CD4-positive, alpha-beta memory T cell (primary cell): ENCODE data around the gene METTL26. TPM values are rescaled to one million over a fixed set of nuclear protein-coding genes. Genes with fewer than 3 reads are reported as not detected.

Experiments used
- CTCF ChIA-PET: fragments of 350-600 bp; sonication (Branson Sonifier 250); formaldehyde crosslinking; loops from one replicate; lab custom pipeline; 2021; ENCODE audit warnings: inconsistent platforms; ENCODE audit not compliant: partially characterized antibody; lab: Charles Lee
- POLR2A ChIA-PET: fragments of 350-600 bp; sonication (Branson Sonifier 250); formaldehyde crosslinking; loops from one replicate; lab custom pipeline; 2021; ENCODE audit not compliant: partially characterized antibody; lab: Charles Lee
- DNase-seq, 5 donors: peaks; one replicate each; pipeline versions ENCODE4 v3.0.0 to v3.0.0-alpha.2; 2020 to 2022; ENCODE audit warnings: mixed read lengths in 1 of 5
- H3K27ac ChIP-seq: one replicate; pipeline ENCODE4 v1.7.0; 2013; ENCODE audit warnings: low read depth, low read length
- H3K27me3 ChIP-seq: 2 replicates; pipeline ENCODE4 v1.7.0; 2013; ENCODE audit warnings: mild to moderate bottlenecking, low read length, moderate library complexity; ENCODE audit not compliant: insufficient read depth
- H3K36me3 ChIP-seq: 2 replicates; pipeline ENCODE4 v1.7.0; 2013; ENCODE audit warnings: mild to moderate bottlenecking, low read length, moderate library complexity; ENCODE audit not compliant: insufficient read depth
- H3K4me1 ChIP-seq: 2 replicates; pipeline ENCODE4 v1.7.0; 2013; ENCODE audit warnings: mild to moderate bottlenecking, low read length, moderate library complexity; ENCODE audit not compliant: insufficient read depth
- H3K4me3 ChIP-seq, 2 donors: one replicate each; pipeline ENCODE4 v1.7.0; 2013; ENCODE audit warnings: low read length in 2 of 2, mild to moderate bottlenecking in 1 of 2
- H3K9me3 ChIP-seq, 2 donors: one replicate each; pipeline ENCODE4 v1.7.0; 2013; ENCODE audit warnings: low read length in 2 of 2, control low read depth in 1 of 2; ENCODE audit not compliant: control insufficient read depth in 1 of 2
- H3K27ac Mint-ChIP-seq, 7 donors: one replicate each; pipeline ENCODE4 v1.8.0; 2020 to 2021; ENCODE audit warnings: mixed read lengths in 7 of 7, mild to moderate bottlenecking in 6 of 7, inconsistent platforms in 3 of 7, moderate library complexity in 3 of 7
- H3K27me3 Mint-ChIP-seq, 2 donors: one replicate each; pipeline ENCODE4 v1.8.0; 2020 to 2021; ENCODE audit warnings: mixed read lengths in 2 of 2
- H3K36me3 Mint-ChIP-seq, 2 donors: one replicate each; pipeline ENCODE4 v1.8.0; 2020 to 2021; ENCODE audit warnings: mixed read lengths in 2 of 2, inconsistent platforms in 1 of 2, mild to moderate bottlenecking in 1 of 2
- H3K4me1 Mint-ChIP-seq, 4 donors: one replicate each; pipeline ENCODE4 v1.8.0; 2020 to 2021; ENCODE audit warnings: mixed read lengths in 4 of 4, mild to moderate bottlenecking in 1 of 4
- H3K4me3 Mint-ChIP-seq, 8 donors: one replicate each; pipeline ENCODE4 v1.8.0; 2020 to 2021; ENCODE audit warnings: mixed read lengths in 8 of 8, mild to moderate bottlenecking in 7 of 8, moderate library complexity in 6 of 8, inconsistent platforms in 3 of 8
- H3K9me3 Mint-ChIP-seq, 8 donors: one replicate each; pipeline ENCODE4 v1.8.0; 2020 to 2021; ENCODE audit warnings: mixed read lengths in 8 of 8, mild to moderate bottlenecking in 5 of 8, inconsistent platforms in 3 of 8, moderate library complexity in 1 of 8
- intact Hi-C: fragments of 100-400 bp; cut with micrococcal nuclease; formaldehyde crosslinking; loops from one replicate; pipeline ENCODE4 v1.15.1; 2023
- polyA plus RNA-seq, 2 donors: library from polyadenylated mRNA; unstranded; fragments of 300-500 nt; fragmentation: Illumina TruSeq; gene quantifications; one replicate each; pipeline ENCODE4 v1.2.3, GENCODE V29; 2021
- total RNA-seq, 2 experiments: library from RNA; stranded (reverse); gene quantifications; one replicate each; pipeline ENCODE4 v1.2.3, GENCODE V29; 2021

Gene METTL26
- total and polyA plus RNA-seq, 4 experiments from 2014 or later = 68.4 to 106 (median 82.1) TPM

DNA sequence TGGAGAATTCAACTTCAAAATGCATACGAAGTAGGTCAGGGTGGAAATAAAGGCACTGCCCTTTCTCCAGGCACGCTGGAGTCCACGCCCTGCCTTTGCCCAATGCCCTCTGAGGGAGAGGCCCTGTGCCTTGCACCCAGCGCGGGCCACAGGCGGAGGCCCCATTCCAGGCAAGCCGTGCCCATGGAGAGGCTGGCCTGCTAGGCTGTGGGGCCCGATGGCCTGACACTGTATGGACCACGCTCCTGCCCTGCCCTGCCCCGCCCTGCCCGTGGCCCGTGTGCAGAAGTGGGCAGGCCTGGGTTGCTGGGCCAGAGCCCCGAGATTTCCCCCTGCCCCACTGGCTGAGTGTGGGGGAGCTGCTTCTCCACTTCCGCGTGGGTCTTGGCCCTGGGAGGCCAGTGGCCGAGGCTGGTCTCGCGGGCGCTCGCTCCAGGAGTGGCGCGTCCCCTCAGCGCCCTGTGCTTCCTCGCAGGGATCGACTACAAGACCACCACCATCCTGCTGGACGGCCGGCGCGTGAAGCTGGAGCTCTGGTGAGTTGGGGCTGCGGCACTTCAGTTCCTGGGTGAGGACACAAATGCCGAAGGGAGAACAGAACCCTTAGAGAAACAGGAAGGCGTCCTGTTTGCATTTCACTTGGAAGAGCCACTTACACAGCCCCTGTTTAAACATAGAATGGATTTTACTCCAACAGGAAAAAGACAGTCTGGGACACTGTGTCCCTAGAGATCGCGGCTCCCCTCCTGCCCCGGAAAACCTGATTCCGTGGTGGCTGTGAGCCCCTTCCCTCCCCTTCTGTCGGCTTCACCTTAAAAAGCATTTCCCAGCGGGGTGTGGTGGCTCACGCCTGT, 19.1 kb downstream of the METTL26 start:
- POLR2A ChIA-PET = no interaction called here
- Mint-ChIP-seq H3K27me3 (no peaks in the 10 kb centered on the region), H3K4me3 (no peak overlapping the region), H3K27ac (no peak overlapping the region), H3K36me3 (peaks cover 0 to 6% of the 10 kb centered on the region in 2 donors), H3K4me1 (peaks cover 0 to 10% (median 7%) of the 10 kb centered on the region in 4 donors), H3K9me3 (peaks cover 0 to 3% (median 0%) of the 10 kb centered on the region in 8 donors)
- no peak overlapping the region for H3K27ac ChIP-seq
- no peaks in the 10 kb centered on the region for H3K9me3 ChIP-seq
- DNase-seq = no peak
- no peaks in the 10 kb centered on the region for H3K4me1 ChIP-seq
- intact Hi-C loops = no loop called here
- no peaks in the 10 kb centered on the region for H3K27me3 ChIP-seq
- H3K4me3 ChIP-seq = no peak overlapping the region
- no peaks in the 10 kb centered on the region for H3K36me3 ChIP-seq
- CTCF ChIA-PET = no interaction called here

DNA sequence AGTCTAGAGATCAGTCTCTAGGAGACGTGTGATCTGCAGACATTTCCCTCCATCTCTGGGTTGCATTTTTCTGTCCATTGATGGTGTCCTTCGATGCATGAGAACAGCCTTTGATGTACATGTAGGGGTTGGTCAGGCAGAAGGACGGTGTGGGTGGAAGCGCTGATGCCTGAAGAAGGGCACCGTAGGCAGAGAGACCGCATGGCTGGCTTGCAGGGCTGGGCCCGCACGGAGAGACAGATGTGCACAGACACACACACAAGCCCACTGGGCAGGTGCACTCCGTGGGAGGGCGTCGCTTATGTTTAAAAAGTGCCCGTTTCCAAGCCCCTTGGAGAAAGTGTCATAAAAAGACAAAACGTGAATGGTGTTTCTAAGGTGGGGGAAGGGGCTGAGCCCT, 21.0 kb downstream of the METTL26 start:
- H3K27me3 Mint-ChIP-seq = no peaks in the 10 kb centered on the region

DNA sequence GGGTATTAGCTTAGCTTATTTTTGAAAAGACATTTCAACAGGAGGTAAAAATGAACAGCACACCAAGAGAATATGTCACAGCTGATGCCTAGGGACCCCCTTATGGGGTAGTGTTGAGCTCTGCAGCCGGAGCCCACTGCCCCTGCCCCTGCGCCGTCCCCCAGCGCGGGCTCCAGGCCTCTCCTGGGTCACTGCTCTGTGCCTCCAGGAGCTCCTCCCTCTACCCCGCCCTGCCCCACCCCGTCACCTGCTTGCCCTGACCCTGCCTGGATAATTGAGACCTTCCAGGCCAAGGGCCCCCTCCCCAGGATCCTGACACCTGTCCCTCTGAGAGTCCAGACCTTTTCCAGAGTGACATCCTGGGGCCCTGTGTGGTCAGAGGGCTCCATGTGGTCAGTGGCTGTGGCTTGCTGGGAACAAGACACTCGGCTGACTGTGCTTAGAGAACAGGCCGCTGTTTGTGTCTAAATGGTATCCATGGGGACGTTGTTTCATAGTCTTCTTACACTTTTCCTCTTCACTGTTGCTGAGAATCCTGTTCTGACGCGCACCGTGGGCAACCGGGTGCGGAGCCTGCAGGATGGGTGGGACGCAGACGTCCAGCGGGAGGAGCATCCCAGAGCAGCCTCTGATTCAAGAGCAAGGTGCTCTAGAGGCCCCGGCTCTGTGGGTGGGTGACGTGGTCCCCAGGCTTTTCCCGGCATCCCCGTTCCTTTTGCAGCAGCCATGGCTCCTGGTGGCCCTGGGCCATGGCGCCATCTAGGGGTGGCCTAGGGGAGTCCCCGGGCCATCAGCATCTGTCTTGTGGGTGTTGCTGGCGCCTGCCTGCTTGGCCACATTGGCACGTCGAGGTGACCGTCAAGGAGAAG, 25.4 kb downstream of the METTL26 start:
- CTCF ChIA-PET = interaction anchor here (0.8 to 2.1 kb wide), 2 partner anchors 15 to 23 kb away, joined by 3 to 4 read pairs; no protein-coding TSS in a partner anchor
- peak overlapping the region in 3 of 7 donors; percentile 8 to 22 (median 19) for H3K27ac Mint-ChIP-seq

More for the DNA sequence above, 21.0 kb downstream of the METTL26 start:
- no peak overlapping the region for H3K27ac ChIP-seq
- no peaks in the 10 kb centered on the region for H3K36me3 ChIP-seq
- CTCF ChIA-PET = no interaction called here
- DNase-seq = no peak
- Mint-ChIP-seq H3K27ac (no peak overlapping the region), H3K9me3 (peaks cover 0 to 3% (median 0%) of the 10 kb centered on the region in 8 donors), H3K36me3 (peaks cover 0 to 6% of the 10 kb centered on the region in 2 donors), H3K4me3 (no peak overlapping the region), H3K4me1 (peaks cover 3 to 16% (median 10%) of the 10 kb centered on the region in 4 donors)
- no peak overlapping the region for H3K4me3 ChIP-seq
- no peaks in the 10 kb centered on the region for H3K4me1 ChIP-seq
- H3K9me3 ChIP-seq = no peaks in the 10 kb centered on the region
- POLR2A ChIA-PET = no interaction called here
- intact Hi-C loops = no loop called here
- H3K27me3 ChIP-seq = no peaks in the 10 kb centered on the region

DNA sequence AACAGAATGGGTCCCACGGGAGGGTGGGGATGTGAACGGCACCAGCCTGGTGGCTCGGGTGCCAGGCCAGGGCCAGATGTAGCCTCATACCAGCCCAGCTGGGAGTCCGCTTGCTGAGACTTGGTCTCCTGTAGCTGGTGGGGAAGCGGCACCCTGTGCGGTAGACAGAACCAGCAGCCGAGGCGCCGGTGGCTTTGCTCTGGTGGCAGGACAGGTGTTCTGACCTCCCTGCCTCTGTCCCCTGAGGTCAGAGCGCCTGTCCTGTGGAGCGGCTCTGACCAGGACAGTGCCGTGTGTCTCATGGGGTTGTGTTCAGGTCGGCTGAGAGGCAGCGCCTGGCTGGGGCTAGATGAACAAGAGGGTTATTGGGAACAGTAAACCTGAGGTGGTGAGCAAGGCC, 26.1 kb downstream of the METTL26 start:
- CTCF ChIA-PET = interaction anchor here (0.8 to 2.1 kb wide), 3 partner anchors 14 to 32 kb away, joined by 3 to 4 read pairs (median 3); no protein-coding TSS in a partner anchor
- H3K4me3 Mint-ChIP-seq = no peak overlapping the region
- H3K4me1 Mint-ChIP-seq = peaks cover 3 to 16% (median 8%) of the 10 kb centered on the region in 4 donors
- H3K9me3 Mint-ChIP-seq = no peaks in the 10 kb centered on the region
- no peaks in the 10 kb centered on the region for H3K27me3 Mint-ChIP-seq
- H3K27ac Mint-ChIP-seq = no peak overlapping the region
- Histone ChIP-seq H3K9me3 (no peaks in the 10 kb centered on the region), H3K4me3 (no peak overlapping the region), H3K4me1 (no peaks in the 10 kb centered on the region), H3K27me3 (no peaks in the 10 kb centered on the region), H3K36me3 (no peaks in the 10 kb centered on the region), H3K27ac (no peak overlapping the region)
- intact Hi-C loops = loop anchor here (2.0 kb wide), 1 partner anchor 31 kb away; no protein-coding TSS in a partner anchor
- peaks cover 4 to 5% of the 10 kb centered on the region in 2 donors for H3K36me3 Mint-ChIP-seq
- POLR2A ChIA-PET = interaction anchor here (1.1 kb wide), 1 partner anchor 26 kb away, joined by 3 read pairs; the partner anchor contains the start of gene METTL26
- DNase-seq = no peak

More for the DNA sequence above, 25.4 kb downstream of the METTL26 start:
- no peaks in the 10 kb centered on the region for H3K9me3 Mint-ChIP-seq
- H3K4me1 Mint-ChIP-seq = peaks cover 3 to 17% (median 9%) of the 10 kb centered on the region in 4 donors
- H3K27me3 ChIP-seq = no peaks in the 10 kb centered on the region
- H3K9me3 ChIP-seq = no peaks in the 10 kb centered on the region
- no peak overlapping the region for H3K4me3 Mint-ChIP-seq
- intact Hi-C loops = loop anchor here (2.0 kb wide), 1 partner anchor 32 kb away; no protein-coding TSS in a partner anchor
- no peaks in the 10 kb centered on the region for H3K36me3 ChIP-seq
- H3K27me3 Mint-ChIP-seq = no peaks in the 10 kb centered on the region
- peaks cover 0 to 6% of the 10 kb centered on the region in 2 donors for H3K36me3 Mint-ChIP-seq
- no peaks in the 10 kb centered on the region for H3K4me1 ChIP-seq
- H3K4me3 ChIP-seq = no peak overlapping the region
- POLR2A ChIA-PET = interaction anchor here (1.1 kb wide), 1 partner anchor 26 kb away, joined by 3 read pairs; the partner anchor contains the start of gene METTL26
- DNase-seq = peak; percentile 44 to 57 (median 51)
- no peak overlapping the region for H3K27ac ChIP-seq

DNA sequence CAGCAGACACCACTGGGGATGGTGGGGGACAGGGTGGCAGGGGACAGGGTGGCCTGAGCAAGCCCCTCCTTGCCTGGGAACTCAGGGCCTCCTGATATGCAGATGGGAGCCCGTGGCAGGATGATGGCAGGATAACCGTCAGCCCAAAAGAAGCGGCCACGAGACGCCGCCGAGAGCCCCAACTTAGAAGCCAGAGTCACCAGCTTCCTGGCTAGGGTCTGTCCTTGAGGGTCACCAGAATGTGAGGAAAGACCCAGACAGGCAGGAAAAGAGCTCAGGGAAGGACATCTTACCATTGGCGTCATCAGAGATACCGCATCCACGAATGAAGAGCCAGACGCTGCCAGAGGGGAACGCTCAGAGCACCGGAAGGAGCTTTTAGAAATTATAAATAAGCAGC, 26.8 kb downstream of the METTL26 start:
- Histone ChIP-seq H3K27me3 (no peaks in the 10 kb centered on the region), H3K4me3 (no peak overlapping the region), H3K9me3 (no peaks in the 10 kb centered on the region), H3K4me1 (no peaks in the 10 kb centered on the region), H3K36me3 (no peaks in the 10 kb centered on the region), H3K27ac (no peak overlapping the region)
- intact Hi-C loops = no loop called here
- CTCF ChIA-PET = interaction anchor here (1.1 to 2.1 kb wide), 2 partner anchors 14 to 31 kb away, joined by 3 to 4 read pairs; no protein-coding TSS in a partner anchor
- Mint-ChIP-seq H3K4me1 (peaks cover 3 to 12% (median 5%) of the 10 kb centered on the region in 4 donors), H3K36me3 (peaks cover 0 to 4% of the 10 kb centered on the region in 2 donors), H3K9me3 (no peaks in the 10 kb centered on the region), H3K27me3 (no peaks in the 10 kb centered on the region), H3K27ac (peak overlapping the region in 5 of 7 donors; percentile 8 to 81 (median 20)), H3K4me3 (no peak overlapping the region)
- DNase-seq = no peak
- POLR2A ChIA-PET = interaction anchor here (1.1 kb wide), 1 partner anchor 27 kb away, joined by 3 read pairs; the partner anchor contains the start of gene METTL26

DNA sequence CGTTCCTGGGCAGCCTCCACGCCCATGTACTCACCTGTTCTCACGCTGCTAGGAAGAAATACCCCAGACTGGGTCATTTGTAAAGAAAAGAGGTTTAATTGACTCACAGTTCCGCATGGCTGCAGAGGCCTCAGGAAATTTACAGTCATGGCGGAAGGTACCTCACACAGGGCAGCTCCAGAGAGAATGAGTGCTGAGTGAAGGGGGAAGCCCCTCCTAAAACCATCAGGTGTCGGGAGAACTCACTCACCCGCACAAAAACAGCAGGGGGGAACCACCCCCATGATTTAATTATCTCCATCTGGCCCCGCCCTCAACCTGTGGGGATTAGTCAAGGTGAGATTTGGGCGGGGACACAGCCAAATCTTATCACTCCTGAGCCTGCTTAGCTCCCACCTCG, 28.1 kb downstream of the METTL26 start:
- no peaks in the 10 kb centered on the region for H3K4me1 ChIP-seq
- no peak overlapping the region for H3K27ac Mint-ChIP-seq
- H3K36me3 Mint-ChIP-seq = peaks cover 0 to 4% of the 10 kb centered on the region in 2 donors
- CTCF ChIA-PET = no interaction called here
- intact Hi-C loops = no loop called here
- no peaks in the 10 kb centered on the region for H3K9me3 Mint-ChIP-seq
- H3K9me3 ChIP-seq = no peaks in the 10 kb centered on the region
- H3K27ac ChIP-seq = no peak overlapping the region
- H3K4me1 Mint-ChIP-seq = peaks cover 2 to 16% (median 6%) of the 10 kb centered on the region in 4 donors
- no peaks in the 10 kb centered on the region for H3K27me3 ChIP-seq
- POLR2A ChIA-PET = no interaction called here
- H3K4me3 ChIP-seq = no peak overlapping the region
- no peak overlapping the region for H3K4me3 Mint-ChIP-seq
- H3K27me3 Mint-ChIP-seq = no peaks in the 10 kb centered on the region
- no peaks in the 10 kb centered on the region for H3K36me3 ChIP-seq
- no peak for DNase-seq
